Measurements from ENCODE around the gene RDH5.

The RDH5 gene, protein sequence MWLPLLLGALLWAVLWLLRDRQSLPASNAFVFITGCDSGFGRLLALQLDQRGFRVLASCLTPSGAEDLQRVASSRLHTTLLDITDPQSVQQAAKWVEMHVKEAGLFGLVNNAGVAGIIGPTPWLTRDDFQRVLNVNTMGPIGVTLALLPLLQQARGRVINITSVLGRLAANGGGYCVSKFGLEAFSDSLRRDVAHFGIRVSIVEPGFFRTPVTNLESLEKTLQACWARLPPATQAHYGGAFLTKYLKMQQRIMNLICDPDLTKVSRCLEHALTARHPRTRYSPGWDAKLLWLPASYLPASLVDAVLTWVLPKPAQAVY

DNA sequence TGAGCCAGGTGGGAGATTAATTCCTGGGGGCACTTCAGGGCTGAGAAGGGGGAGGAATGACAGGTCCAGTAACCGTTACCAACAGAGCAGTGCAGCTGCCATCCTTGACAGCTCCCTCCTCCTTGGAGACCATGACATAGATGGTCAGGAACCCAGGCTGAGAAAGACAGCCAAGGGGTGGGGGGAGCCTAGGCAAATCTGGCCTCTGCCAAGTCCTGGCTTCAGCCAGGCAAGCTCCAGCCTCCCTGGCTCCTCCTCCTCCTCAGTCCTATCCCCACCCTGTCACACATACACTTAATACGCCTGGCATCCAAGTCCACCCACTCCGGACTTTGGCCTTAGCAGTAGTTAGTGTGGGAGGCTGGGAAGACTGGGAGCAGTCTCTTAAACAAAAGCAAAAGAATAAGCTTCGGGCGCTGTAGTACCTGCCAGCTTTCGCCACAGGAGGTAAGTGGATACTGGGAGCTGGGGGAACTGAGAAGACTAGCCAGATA, at the start of gene RDH5:
Gene RDH5 (plus strand): TSS at position 323 of the 494 bp plus-strand sequence. CDS start 792 bp downstream, outside the sequence.
- Histone ChIP-seq H3K4me3 (ENCODE audit: low read length) (no peak within 1 kb of the TSS), H3K79me2 (ENCODE audit: control insufficient read depth, low read length) (peaks cover 19% of the 10 kb centered on the region), H3K27me3 (ENCODE audit: control insufficient read depth, low read length) (no peaks in the 10 kb centered on the region), H4K20me1 (ENCODE audit: control insufficient read depth, insufficient read depth, low read depth, low read length) (no peaks in the 10 kb centered on the region), H3K4me2 (ENCODE audit: low read length) (no peak within 1 kb of the TSS), H3K9me2 (replicated peaks; ENCODE audit: control insufficient read depth, low read length) (no peaks in the 10 kb centered on the region), H3K4me1 (ENCODE audit: control insufficient read depth, low read length) (peaks cover 35% of the 10 kb centered on the region), H3K9me3 (ENCODE audit: control insufficient read depth, insufficient read depth, low read length) (no peaks in the 10 kb centered on the region), H3K36me3 (ENCODE audit: control insufficient read depth, low read length) (peaks cover 32% of the 10 kb centered on the region), H3F3A (ENCODE audit: control insufficient read depth, insufficient read depth) (peaks cover 4% of the 10 kb centered on the region; the same call in 1 of the 2 replicates), H3K27ac (ENCODE audit: low read depth, low read length) (no peak within 1 kb of the TSS)
- no peak for TF ChIP-seq EZH2phosphoT487 (IDR thresholded peaks at IDR 0.05; ENCODE audit: borderline replicate concordance, low read length)
- TF ChIP-seq, protein P1, sequence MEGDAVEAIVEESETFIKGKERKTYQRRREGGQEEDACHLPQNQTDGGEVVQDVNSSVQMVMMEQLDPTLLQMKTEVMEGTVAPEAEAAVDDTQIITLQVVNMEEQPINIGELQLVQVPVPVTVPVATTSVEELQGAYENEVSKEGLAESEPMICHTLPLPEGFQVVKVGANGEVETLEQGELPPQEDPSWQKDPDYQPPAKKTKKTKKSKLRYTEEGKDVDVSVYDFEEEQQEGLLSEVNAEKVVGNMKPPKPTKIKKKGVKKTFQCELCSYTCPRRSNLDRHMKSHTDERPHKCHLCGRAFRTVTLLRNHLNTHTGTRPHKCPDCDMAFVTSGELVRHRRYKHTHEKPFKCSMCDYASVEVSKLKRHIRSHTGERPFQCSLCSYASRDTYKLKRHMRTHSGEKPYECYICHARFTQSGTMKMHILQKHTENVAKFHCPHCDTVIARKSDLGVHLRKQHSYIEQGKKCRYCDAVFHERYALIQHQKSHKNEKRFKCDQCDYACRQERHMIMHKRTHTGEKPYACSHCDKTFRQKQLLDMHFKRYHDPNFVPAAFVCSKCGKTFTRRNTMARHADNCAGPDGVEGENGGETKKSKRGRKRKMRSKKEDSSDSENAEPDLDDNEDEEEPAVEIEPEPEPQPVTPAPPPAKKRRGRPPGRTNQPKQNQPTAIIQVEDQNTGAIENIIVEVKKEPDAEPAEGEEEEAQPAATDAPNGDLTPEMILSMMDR (IDR thresholded peaks at IDR 0.05; ENCODE audit: low read depth, low read length, poor library complexity, severe bottlenecking), result no peak

DNA sequence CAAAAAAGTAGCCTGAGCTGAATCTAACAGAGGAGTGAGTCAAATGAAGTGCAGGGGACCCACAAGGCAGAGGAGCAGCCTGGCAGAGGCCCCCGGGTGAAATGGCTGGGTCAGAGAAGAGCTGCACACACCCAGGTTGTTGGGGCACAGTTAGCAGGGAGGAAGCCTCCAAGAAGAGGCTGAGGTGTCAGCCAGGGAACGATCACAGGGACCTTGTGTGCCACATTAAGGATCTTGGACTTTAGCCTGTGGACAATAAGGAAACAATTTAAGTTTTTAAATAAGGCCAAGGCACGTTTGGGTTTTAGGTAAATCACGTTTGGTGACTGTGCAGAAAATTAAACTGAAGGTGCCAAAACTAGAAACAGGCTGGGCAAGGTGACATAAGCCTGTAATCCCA, 48.4 kb upstream of the RDH5 start:
- Histone ChIP-seq H3F3A (ENCODE audit: control insufficient read depth, insufficient read depth) (0 out of 2 replicates have a peak, but pooled peaks cover 2% of the 10 kb centered on the region), H4K20me1 (ENCODE audit: control insufficient read depth, insufficient read depth, low read depth, low read length) (no peaks in the 10 kb centered on the region), H3K4me3 (ENCODE audit: low read length) (no peak overlapping the region), H3K79me2 (ENCODE audit: control insufficient read depth, low read length) (no peaks in the 10 kb centered on the region), H3K4me1 (ENCODE audit: control insufficient read depth, low read length) (peaks cover 23% of the 10 kb centered on the region), H3K27me3 (ENCODE audit: control insufficient read depth, low read length) (no peaks in the 10 kb centered on the region), H3K36me3 (ENCODE audit: control insufficient read depth, low read length) (no peaks in the 10 kb centered on the region), H3K27ac (ENCODE audit: low read depth, low read length) (no peak overlapping the region), H3K4me2 (ENCODE audit: low read length) (no peak overlapping the region), H3K9me3 (ENCODE audit: control insufficient read depth, insufficient read depth, low read length) (no peaks in the 10 kb centered on the region), H3K9me2 (replicated peaks; ENCODE audit: control insufficient read depth, low read length) (no peaks in the 10 kb centered on the region)
- no peak for TF ChIP-seq EZH2phosphoT487 (IDR thresholded peaks at IDR 0.05; ENCODE audit: borderline replicate concordance, low read length)
- TF ChIP-seq, protein P1 (IDR thresholded peaks at IDR 0.05; ENCODE audit: low read depth, low read length, poor library complexity, severe bottlenecking), result no peak

DNA sequence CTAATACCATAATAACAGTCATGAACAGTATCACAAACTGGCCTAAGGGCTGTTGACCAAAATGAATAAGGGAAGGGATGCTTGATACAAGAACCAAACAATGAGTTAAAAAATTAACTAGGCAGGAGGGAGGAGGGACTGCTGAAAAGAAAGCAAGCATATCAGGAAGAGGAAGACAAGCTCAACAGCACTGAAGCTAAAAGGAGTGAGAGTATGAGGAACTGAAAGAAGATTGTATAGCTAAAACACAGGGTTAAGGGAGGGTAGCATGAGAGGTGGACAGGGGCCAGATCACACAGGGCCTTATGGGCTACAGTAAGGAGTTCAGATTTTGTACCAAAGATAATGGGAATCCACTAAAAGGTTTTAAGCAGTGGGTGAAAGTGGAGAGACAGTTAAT, 46.6 kb upstream of the RDH5 start:
- Histone ChIP-seq H3K27ac (ENCODE audit: low read depth, low read length) (peak overlapping the region; percentile 79), H3F3A (ENCODE audit: control insufficient read depth, insufficient read depth) (0 out of 2 replicates have a peak, but pooled peaks cover 2% of the 10 kb centered on the region)

More for the DNA sequence above, 46.6 kb upstream of the RDH5 start:
- no peaks in the 10 kb centered on the region for H3K9me3 ChIP-seq (ENCODE audit: control insufficient read depth, insufficient read depth, low read length)
- H3K4me1 ChIP-seq (ENCODE audit: control insufficient read depth, low read length), result peaks cover 23% of the 10 kb centered on the region
- no peaks in the 10 kb centered on the region for H3K36me3 ChIP-seq (ENCODE audit: control insufficient read depth, low read length)
- TF ChIP-seq, protein P1 (IDR thresholded peaks at IDR 0.05; ENCODE audit: low read depth, low read length, poor library complexity, severe bottlenecking), result no peak
- TF ChIP-seq EZH2phosphoT487 (IDR thresholded peaks at IDR 0.05; ENCODE audit: borderline replicate concordance, low read length), result no peak
- peak overlapping the region; percentile 84 for H3K4me2 ChIP-seq (ENCODE audit: low read length)
- H3K9me2 ChIP-seq (replicated peaks; ENCODE audit: control insufficient read depth, low read length), result no peaks in the 10 kb centered on the region
- no peaks in the 10 kb centered on the region for H4K20me1 ChIP-seq (ENCODE audit: control insufficient read depth, insufficient read depth, low read depth, low read length)
- peak overlapping the region; percentile 62 for H3K4me3 ChIP-seq (ENCODE audit: low read length)
- H3K27me3 ChIP-seq (ENCODE audit: control insufficient read depth, low read length), result no peaks in the 10 kb centered on the region
- H3K79me2 ChIP-seq (ENCODE audit: control insufficient read depth, low read length), result no peaks in the 10 kb centered on the region

All from DOHH2 (cell line).